ENCODE measurements around the gene ANKEF1.

DNA sequence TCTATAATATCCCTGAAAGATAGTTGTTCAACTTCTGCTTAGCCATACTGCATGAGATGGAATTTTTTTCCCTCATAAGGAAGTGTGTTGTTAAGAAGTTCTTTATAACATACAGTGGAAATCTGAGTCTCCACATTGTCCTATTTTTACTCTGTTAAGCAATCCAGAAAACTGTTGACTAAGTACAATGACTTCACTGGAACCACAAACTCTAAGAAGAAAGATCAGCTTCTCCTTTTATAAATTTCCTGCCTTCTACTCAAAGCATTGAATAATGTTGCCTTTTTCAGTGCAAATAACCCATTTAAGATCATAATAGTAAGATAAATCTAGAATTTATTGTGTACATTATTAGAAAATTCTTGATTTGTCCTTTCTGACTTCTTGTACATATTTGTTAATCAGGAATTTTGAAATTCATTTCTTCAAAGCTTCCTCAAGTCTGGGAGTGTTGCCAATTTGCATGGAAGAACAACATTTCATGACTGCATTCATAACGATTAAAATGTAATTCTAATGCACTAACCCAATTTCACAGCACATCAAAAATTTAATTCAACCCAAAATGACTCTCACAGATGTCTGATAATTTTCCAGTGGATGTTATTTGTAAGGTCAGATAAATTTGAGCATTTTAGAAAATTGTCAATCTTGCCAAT lies 45.6 kb upstream of the ANKEF1 start:
- TF ChIP-seq CTCF (IDR thresholded peaks at IDR 0.05) (no peak), POLR2A (IDR thresholded peaks at IDR 0.05) (no peak)

Measured in thyroid gland (tissue), 4 donors.